ENCODE measurements around the gene PRIMA1. TPM values are rescaled to one million over a fixed set of nuclear protein-coding genes. Genes with fewer than 3 reads are reported as not detected.

Gene PRIMA1
- total RNA-seq, 4 donors from 2014 or later = 0.33 to 0.88 (median 0.64) TPM

- TF ChIP-seq CTCF (IDR thresholded peaks at IDR 0.05) = no peak
- TF ChIP-seq POLR2A (IDR thresholded peaks at IDR 0.05) = no peak
- WGBS, 2 donors = 30 to 36% methylated on average over 6 of the region's 6 CpGs
- DNase-seq = peak; percentile 61 to 62
- H3K4me1 ChIP-seq = peaks cover 24 to 53% of the 10 kb centered on the region in 2 donors
- H3K27me3 ChIP-seq = no peaks in the 10 kb centered on the region
- intact Hi-C loops (cut with DNase I) = no loop called here
- H3K27ac ChIP-seq = peak overlapping the region in 1 of 3 donors; percentile 43
- H3K36me3 ChIP-seq = no peaks in the 10 kb centered on the region
- H3K9me3 ChIP-seq = no peaks in the 10 kb centered on the region
- no peak overlapping the region for H3K4me3 ChIP-seq (replicated peaks in 1 of 3)
Measured at GRCh38 chr14:93703941-93704340, 84.3 kb downstream of the PRIMA1 start.

GRCh38 chr14:93702946-93703345, 85.3 kb downstream of the PRIMA1 start:
- Histone ChIP-seq H3K27me3 (no peaks in the 10 kb centered on the region), H3K4me3 (replicated peaks in 1 of 3) (no peak overlapping the region), H3K9me3 (no peaks in the 10 kb centered on the region), H3K27ac (no peak overlapping the region), H3K4me1 (peaks cover 22 to 47% of the 10 kb centered on the region in 2 donors), H3K36me3 (no peaks in the 10 kb centered on the region)
- no peak for DNase-seq
- intact Hi-C loops (cut with DNase I) = no loop called here
- 83 to 91% methylated on average over 6 of the region's 6 CpGs for WGBS, 2 donors
- TF ChIP-seq CTCF (IDR thresholded peaks at IDR 0.05) = no peak
- TF ChIP-seq POLR2A (IDR thresholded peaks at IDR 0.05) = no peak

GRCh38 chr14:93701562-93701961, 86.7 kb downstream of the PRIMA1 start:
- H3K27me3 ChIP-seq = no peaks in the 10 kb centered on the region
- H3K36me3 ChIP-seq = no peaks in the 10 kb centered on the region
- no peaks in the 10 kb centered on the region for H3K9me3 ChIP-seq
- intact Hi-C loops (cut with DNase I) = no loop called here
- 93 to 94% methylated on average over 2 of the region's 2 CpGs for WGBS, 2 donors
- DNase-seq = no peak
- no peak for TF ChIP-seq POLR2A (IDR thresholded peaks at IDR 0.05)
- no peak for TF ChIP-seq CTCF (IDR thresholded peaks at IDR 0.05)
- no peak overlapping the region for H3K4me3 ChIP-seq (replicated peaks in 1 of 3)
- H3K27ac ChIP-seq = peak overlapping the region in 1 of 3 donors; percentile 30
- peaks cover 10 to 33% of the 10 kb centered on the region in 2 donors for H3K4me1 ChIP-seq

- Histone ChIP-seq H3K4me1 (peaks cover 7 to 27% of the 10 kb centered on the region in 2 donors), H3K36me3 (no peaks in the 10 kb centered on the region), H3K9me3 (no peaks in the 10 kb centered on the region), H3K27me3 (no peaks in the 10 kb centered on the region), H3K4me3 (replicated peaks in 1 of 3) (no peak overlapping the region), H3K27ac (peak overlapping the region in 2 of 3 donors; percentile 30 to 41)
- DNase-seq = peak; percentile 67 to 84
- TF ChIP-seq CTCF (IDR thresholded peaks at IDR 0.05) (no peak), POLR2A (IDR thresholded peaks at IDR 0.05) (no peak)
- intact Hi-C loops (cut with DNase I) = no loop called here
Measured at GRCh38 chr14:93700928-93701327, 87.4 kb downstream of the PRIMA1 start.

- H3K4me3 ChIP-seq (replicated peaks in 1 of 3) = no peak overlapping the region
- H3K27ac ChIP-seq = no peak overlapping the region
- no peaks in the 10 kb centered on the region for H3K9me3 ChIP-seq
- no peak for TF ChIP-seq CTCF (IDR thresholded peaks at IDR 0.05)
- no peak for TF ChIP-seq POLR2A (IDR thresholded peaks at IDR 0.05)
- no peaks in the 10 kb centered on the region for H3K27me3 ChIP-seq
- WGBS, 2 donors = 60 to 72% methylated on average over 6 of the region's 6 CpGs
- intact Hi-C loops (cut with DNase I) = no loop called here
- H3K36me3 ChIP-seq = no peaks in the 10 kb centered on the region
- DNase-seq = no peak
- no peaks in the 10 kb centered on the region for H3K4me1 ChIP-seq
Measured at GRCh38 chr14:93693914-93694313, 94.4 kb downstream of the PRIMA1 start.

All from thyroid gland (tissue), 4 donors.